Measurements from ENCODE around the gene PLD4. TPM values are rescaled to one million over a fixed set of nuclear protein-coding genes. Genes with fewer than 3 reads are reported as not detected.
"Not testable (repeated sequence)": the region's sequence is repeated elsewhere in the genome, so short reads cannot be mapped to it uniquely, and the experiment has no call there.

PLD4 gene
- polyA plus RNA-seq, 1 donor = 2.5 TPM

GRCh38 chr14:104885973-104886689, 38.5 kb upstream of the PLD4 start:
- no peak for DNase-seq

- DNase-seq = no peak
These were observed 37.7 kb upstream of the PLD4 start for GRCh38 chr14:104886690-104887622.

- no peak for DNase-seq
These were observed 36.8 kb upstream of the PLD4 start for GRCh38 chr14:104887623-104888488.

- no peak for DNase-seq
These were observed 35.9 kb upstream of the PLD4 start for GRCh38 chr14:104888489-104889374.

GRCh38 chr14:104889375-104889757, 35.3 kb upstream of the PLD4 start:
- DNase-seq = no peak

GRCh38 chr14:104890292-104890691, 34.4 kb upstream of the PLD4 start:
- DNase-seq = not testable (repeated sequence)

- no peak for DNase-seq
These were observed 33.5 kb upstream of the PLD4 start for GRCh38 chr14:104891121-104891551.

- no peak for DNase-seq
These were observed 32.8 kb upstream of the PLD4 start for GRCh38 chr14:104891664-104892530.

- no peak for DNase-seq
These were observed 31.9 kb upstream of the PLD4 start for GRCh38 chr14:104892531-104893434.

- no peak for DNase-seq
These were observed 31.1 kb upstream of the PLD4 start for GRCh38 chr14:104893435-104894207.

GRCh38 chr14:104894331-104895206, 30.1 kb upstream of the PLD4 start:
- DNase-seq = no peak

GRCh38 chr14:104895207-104895785, 29.4 kb upstream of the PLD4 start:
- DNase-seq = no peak

GRCh38 chr14:104895786-104896661, 28.7 kb upstream of the PLD4 start:
- peak; percentile 33 for DNase-seq

- DNase-seq = no peak
These were observed 27.1 kb upstream of the PLD4 start for GRCh38 chr14:104897330-104898194.

- DNase-seq = no peak
These were observed 26.5 kb upstream of the PLD4 start for GRCh38 chr14:104898195-104898558.
